ENCODE data around the gene TTC8.
"Not testable (repeated sequence)": the region's sequence is repeated elsewhere in the genome, so short reads cannot be mapped to it uniquely, and the experiment has no call there.

The TTC8 gene

GRCh38 chr14:88824314-88825077 lies at the start of gene TTC8:
TTC8 (plus strand) TSS chr14:88824651; CDS start chr14:88824708, 57 bp downstream.
- peak; percentile 84 for DNase-seq (ENCODE audit: low spot score)

GRCh38 chr14:88775532-88775931 lies 48.9 kb upstream of the TTC8 start:
- DNase-seq (ENCODE audit: low spot score): no peak

GRCh38 chr14:88785911-88786310 lies 38.5 kb upstream of the TTC8 start:
- DNase-seq (ENCODE audit: low spot score): no peak

- DNase-seq (ENCODE audit: low spot score): no peak
These were observed 37.7 kb upstream of the TTC8 start for GRCh38 chr14:88786715-88787114.

- peak; percentile 14 for DNase-seq (ENCODE audit: low spot score)
These were observed 34.9 kb upstream of the TTC8 start for GRCh38 chr14:88789573-88789972.

GRCh38 chr14:88790501-88791251 lies 33.8 kb upstream of the TTC8 start:
- peak; percentile 9 for DNase-seq (ENCODE audit: low spot score)

GRCh38 chr14:88791252-88791621 lies 33.2 kb upstream of the TTC8 start:
- DNase-seq (ENCODE audit: low spot score): no peak

GRCh38 chr14:88791629-88792472 lies 32.6 kb upstream of the TTC8 start:
- no peak for DNase-seq (ENCODE audit: low spot score)

GRCh38 chr14:88792473-88793258 lies 31.8 kb upstream of the TTC8 start, which contains the start of gene EML5:
EML5 (minus strand) TSS chr14:88792953; CDS start chr14:88792503, 450 bp downstream.
- peak; percentile 75 for DNase-seq (ENCODE audit: low spot score)

GRCh38 chr14:88793259-88793625 lies 31.2 kb upstream of the TTC8 start:
- DNase-seq (ENCODE audit: low spot score): no peak

GRCh38 chr14:88798156-88798555 lies 26.3 kb upstream of the TTC8 start:
- no peak for DNase-seq (ENCODE audit: low spot score)

GRCh38 chr14:88799522-88799921 lies 24.9 kb upstream of the TTC8 start:
- DNase-seq (ENCODE audit: low spot score): no peak

GRCh38 chr14:88802596-88802995 lies 21.9 kb upstream of the TTC8 start:
- no peak for DNase-seq (ENCODE audit: low spot score)

- no peak for DNase-seq (ENCODE audit: low spot score)
These were observed 20.4 kb upstream of the TTC8 start for GRCh38 chr14:88804035-88804434.

GRCh38 chr14:88804477-88804876 lies 20.0 kb upstream of the TTC8 start:
- no peak for DNase-seq (ENCODE audit: low spot score)

- no peak for DNase-seq (ENCODE audit: low spot score)
These were observed 16.1 kb upstream of the TTC8 start for GRCh38 chr14:88808359-88808758.

- no peak for DNase-seq (ENCODE audit: low spot score)
These were observed 8.5 kb upstream of the TTC8 start for GRCh38 chr14:88815980-88816379.

- no peak for DNase-seq (ENCODE audit: low spot score)
These were observed 6.4 kb upstream of the TTC8 start for GRCh38 chr14:88818018-88818417.

- DNase-seq (ENCODE audit: low spot score): not testable (repeated sequence)
These were observed 4.8 kb upstream of the TTC8 start for GRCh38 chr14:88819674-88820073.

- no peak for DNase-seq (ENCODE audit: low spot score)
These were observed 3.1 kb upstream of the TTC8 start for GRCh38 chr14:88821378-88821777.

GRCh38 chr14:88821888-88822287 lies 2.6 kb upstream of the TTC8 start:
- no peak for DNase-seq (ENCODE audit: low spot score)

- no peak for DNase-seq (ENCODE audit: low spot score)
These were observed 510 bp upstream of the TTC8 start for GRCh38 chr14:88823968-88824313.

Measured in activated CD4-positive, alpha-beta T cell treated with anti-CD3 and anti-CD28 coated beads, Interleukin-2, Interleukin-4, amounts not matched to agents 100 ng/mL and 50 ng/mL, durations not matched to agents 16 hours and 8 hours (primary cell).